ENCODE data around the gene ERBB4.
"Not testable (repeated sequence)": the region's sequence is repeated elsewhere in the genome, so short reads cannot be mapped to it uniquely, and the experiment has no call there.

ERBB4 gene

GRCh38 chr2:212124598-212124997 is 414.0 kb downstream of the ERBB4 start:
- no peak for DNase-seq

GRCh38 chr2:212119591-212119990 is 419.0 kb downstream of the ERBB4 start:
- no peak for DNase-seq

- no peak for DNase-seq
These were observed 420.7 kb downstream of the ERBB4 start for GRCh38 chr2:212117926-212118325.

DNA sequence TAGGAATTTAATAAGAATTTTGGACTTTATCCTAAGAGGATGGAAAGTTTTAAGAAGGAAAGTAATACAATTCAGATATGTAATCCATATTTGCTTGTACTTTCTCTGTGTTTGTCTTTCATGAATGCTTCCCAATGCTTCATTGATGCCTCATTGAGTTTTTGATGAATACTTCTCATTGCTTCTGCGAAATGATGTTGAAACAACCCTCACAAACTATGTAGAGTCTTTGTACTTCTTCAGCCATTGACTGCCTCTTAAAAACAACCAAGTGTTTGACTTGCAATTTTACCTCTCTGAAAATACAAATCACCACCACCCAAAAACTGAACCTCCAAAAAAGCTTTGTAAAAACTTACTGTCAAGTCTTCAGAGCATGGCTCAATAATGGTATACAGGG is 424.1 kb downstream of the ERBB4 start:
- DNase-seq: peak; percentile 39

- DNase-seq: no peak
These were observed 426.2 kb downstream of the ERBB4 start for GRCh38 chr2:212112401-212112800.

DNA sequence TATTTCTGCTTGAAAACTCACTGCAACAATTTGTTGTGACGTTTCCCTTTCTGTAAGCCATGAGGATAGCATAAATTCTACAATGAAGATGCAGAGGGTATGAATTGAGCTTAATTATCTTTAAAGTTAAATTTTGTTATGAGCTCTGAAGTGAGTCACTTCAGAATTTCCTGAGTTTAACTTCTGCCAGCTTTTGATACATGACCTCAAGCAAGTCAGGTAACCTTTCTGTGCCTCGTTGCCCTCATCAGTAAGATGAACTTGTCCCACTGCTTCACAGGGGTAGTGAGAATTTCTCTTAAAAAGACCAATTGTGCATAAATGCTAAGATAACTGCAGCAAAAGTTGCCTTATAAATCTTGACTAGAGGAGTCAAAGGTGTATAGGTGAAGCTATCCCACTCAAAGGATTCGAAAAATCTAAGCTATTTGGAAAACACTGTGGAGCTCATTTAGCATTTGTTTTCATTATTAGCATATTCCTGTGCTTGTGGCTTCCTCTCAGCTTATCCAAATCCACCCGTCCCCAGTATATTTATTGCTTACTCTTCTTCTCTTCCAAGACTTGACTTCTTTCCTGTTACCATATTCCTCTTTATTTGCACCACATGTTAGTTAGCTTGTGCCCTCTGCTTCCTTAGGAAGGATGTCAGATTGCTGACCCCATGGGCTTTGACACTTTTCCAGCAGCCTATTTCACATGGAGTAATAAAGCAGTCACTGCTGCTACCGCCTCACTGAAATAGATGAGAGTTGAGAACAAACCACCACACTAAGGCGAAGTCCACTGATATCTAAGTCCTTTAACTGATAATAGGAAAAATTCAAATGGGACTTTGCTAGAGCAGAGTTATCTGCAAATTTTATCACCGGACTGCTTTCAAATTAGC is 428.6 kb downstream of the ERBB4 start:
- no peak for DNase-seq

DNA sequence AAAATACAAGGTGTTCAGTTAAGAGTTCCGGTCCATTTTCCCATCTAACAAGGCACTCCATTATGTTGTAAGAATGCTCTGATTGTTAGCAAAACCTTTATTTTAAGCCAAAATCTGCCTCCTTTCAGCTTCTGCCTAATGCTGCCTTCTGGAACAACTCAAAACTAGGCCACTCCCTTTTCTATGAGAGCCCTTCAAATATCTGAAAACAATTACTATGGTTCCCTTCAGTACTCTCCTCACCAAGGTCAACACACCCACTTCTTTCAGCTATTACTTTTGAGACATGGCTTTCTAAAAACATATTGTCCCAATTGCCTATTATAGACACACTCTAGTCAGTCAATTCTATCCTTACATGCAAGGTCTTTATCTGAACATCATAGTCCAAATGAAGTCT is 429.4 kb downstream of the ERBB4 start:
- DNase-seq: peak; percentile 24

DNA sequence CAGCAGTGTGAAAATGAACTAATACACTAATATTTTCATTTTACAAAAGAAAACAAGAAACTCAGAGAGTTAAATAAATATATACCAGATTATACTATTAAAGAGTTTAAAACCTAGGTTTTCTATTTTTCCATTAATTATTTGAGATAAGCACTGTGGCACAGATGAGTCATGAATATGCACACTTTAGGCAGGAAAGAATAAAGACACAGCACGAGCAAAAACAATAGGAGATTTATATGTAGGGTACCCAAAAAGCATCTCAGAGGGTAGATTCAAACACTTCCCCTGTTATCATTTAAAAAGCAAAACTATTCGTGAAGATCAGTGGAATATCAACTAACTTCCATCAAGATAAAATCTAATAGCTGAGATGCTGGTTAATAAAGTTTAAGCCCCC is 430.6 kb downstream of the ERBB4 start:
- DNase-seq: no peak

DNA sequence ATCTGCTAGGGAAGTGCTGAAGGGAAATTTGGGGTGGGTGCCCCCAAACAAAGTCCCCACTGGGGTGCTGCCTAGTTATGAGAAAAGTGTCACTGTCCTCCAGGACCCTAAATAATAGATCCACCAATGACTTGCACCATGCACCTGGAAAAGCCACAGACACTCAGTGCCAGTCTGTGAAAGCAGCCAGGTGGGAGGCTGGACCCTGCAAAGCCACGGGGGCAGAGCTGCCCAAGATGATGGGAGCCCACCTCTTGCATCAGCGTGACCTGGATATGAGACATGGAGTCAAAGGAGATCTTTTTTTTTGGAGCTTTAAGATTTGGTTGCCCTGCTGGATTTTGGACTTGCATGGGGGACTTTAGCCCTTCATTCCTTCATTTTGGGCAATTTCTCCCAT is 431.6 kb downstream of the ERBB4 start:
- no peak for DNase-seq

GRCh38 chr2:212106536-212106935 is 432.1 kb downstream of the ERBB4 start:
- DNase-seq: not testable (repeated sequence)

DNA sequence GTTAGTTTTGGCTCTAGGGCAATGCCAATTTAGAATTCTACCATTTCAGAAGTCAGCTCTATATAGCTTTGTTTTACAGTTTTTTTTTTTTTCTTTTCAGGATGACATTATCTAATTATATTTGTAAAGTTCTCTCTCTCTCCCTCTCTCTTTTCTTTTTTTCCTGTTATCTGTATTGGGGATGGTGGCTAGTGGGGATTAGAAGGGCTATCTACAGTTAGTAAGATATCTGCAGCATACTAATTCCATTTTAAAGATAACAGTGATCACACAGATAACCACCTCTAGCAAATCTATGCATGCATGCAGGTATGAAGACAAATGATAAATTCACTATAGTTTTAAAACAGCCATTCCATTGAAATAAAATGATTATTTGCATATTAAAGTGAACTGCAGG is 438.9 kb downstream of the ERBB4 start:
- DNase-seq: no peak

GRCh38 chr2:212098966-212099365 is 439.6 kb downstream of the ERBB4 start:
- no peak for DNase-seq

DNA sequence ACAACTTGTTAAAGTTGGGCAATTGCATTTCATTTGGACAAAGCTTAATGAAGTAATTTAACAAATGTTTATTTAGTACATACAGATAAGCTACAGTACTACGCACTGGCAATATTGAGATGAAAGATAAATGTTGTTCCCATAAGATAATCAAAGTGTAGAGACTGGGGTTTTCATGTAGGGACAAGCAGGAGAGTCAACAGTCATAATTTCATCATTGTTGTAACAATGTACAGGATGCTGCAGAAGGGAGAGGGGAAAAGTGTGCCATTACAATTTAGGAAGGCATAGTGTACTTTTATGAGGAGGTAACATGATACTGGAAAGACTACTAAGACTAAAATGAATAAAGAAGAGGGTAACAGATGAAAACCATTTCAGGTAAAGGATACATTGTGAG is 441.6 kb downstream of the ERBB4 start:
- no peak for DNase-seq

- DNase-seq: no peak
These were observed 448.7 kb downstream of the ERBB4 start for GRCh38 chr2:212089873-212090272.

DNA sequence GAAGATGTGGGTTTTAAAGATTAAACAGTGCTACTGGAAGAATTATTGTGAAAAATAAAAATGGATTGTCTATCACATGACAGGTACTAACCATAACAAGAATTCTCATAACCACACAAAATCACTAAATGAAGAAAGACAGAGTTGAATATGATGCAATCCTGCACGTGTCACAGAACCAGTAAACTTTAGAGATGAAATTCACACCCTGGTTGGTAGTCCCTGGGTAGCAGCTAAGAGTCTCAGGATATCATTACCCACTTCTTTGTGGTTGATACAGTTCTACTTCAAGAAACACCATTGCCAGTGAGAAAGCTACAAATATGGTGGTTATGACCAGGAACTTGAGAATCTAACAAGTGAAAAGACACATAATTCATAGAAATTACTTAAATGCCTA is 450.2 kb downstream of the ERBB4 start:
- DNase-seq: no peak

DNA sequence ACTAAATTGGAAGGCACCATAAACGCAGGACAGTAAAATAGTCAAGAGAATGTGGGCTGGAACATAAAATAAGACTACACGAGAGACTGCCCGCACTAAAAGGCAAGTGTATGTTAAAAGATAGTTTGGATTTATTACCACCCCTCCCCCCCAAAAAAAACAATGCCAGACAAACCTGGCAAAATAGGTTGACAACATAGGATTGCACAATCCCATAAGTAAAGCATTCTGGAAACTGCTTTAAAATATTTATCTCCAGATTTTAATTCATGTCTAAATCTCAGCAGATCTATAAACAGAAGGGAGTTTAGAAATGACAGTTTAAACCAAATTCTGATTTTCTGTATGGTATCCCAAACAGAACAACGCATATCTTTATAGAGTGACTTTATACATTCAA is 455.1 kb downstream of the ERBB4 start:
- no peak for DNase-seq

- DNase-seq: no peak
These were observed 460.5 kb downstream of the ERBB4 start for GRCh38 chr2:212078103-212078502.

DNA sequence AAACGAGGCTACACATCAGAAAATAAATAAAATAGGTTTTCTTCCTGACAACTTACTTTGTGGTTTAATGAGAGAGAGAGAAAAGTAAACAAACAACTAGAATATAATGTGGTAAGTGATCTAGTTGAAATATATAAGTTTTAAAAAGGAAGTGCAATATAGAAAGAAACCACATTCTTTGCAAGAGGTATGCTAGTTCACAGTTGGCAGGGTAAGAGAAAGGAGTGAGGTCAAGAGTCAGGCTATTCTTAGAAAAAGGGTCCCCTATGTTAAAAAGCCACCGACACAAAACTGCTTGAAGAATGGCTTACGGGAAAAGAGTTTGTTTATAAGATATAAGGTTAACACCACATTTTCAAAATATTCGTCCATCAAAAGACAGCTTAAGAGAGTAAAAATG is 462.1 kb downstream of the ERBB4 start:
- DNase-seq: no peak

DNA sequence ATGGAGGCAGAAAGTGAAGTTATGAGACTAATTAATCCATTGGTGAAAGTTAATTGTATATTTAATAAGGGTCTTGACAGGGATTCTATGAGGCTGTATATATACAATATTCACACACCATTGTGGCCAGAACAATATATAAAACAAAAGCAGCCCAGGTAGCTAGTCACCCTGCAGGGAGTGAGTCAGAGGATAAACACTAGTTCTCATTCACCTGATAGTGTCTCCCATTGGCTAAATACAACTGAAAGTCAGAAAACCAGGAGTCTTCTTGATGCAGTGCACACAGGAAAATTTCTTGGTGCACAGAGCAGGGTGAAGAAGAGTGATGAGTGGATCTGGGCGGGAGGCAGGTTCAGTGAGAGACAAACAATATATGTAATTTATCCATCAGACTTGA is 465.2 kb downstream of the ERBB4 start:
- DNase-seq: peak; percentile 7

DNA sequence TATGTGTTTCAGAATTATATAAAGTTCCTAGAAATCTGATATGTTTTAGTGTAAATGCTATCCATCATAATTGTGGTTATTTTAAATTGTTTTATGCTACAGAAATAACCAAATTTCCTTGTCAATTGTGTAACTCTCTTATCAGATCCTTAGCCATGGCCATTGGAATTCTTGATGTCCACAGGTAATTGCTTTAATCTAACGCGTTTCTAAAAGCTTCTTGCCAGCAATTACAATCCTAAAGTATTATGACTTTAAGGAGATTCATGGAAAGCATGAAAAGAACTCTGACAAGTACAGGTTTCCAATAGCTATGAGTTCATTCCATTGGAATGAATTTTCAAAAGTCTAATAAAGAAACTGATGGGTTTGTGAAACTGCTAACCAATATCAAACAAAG is 472.1 kb downstream of the ERBB4 start:
- no peak for DNase-seq

GRCh38 chr2:212064318-212064717 is 474.3 kb downstream of the ERBB4 start:
- no peak for DNase-seq

DNA sequence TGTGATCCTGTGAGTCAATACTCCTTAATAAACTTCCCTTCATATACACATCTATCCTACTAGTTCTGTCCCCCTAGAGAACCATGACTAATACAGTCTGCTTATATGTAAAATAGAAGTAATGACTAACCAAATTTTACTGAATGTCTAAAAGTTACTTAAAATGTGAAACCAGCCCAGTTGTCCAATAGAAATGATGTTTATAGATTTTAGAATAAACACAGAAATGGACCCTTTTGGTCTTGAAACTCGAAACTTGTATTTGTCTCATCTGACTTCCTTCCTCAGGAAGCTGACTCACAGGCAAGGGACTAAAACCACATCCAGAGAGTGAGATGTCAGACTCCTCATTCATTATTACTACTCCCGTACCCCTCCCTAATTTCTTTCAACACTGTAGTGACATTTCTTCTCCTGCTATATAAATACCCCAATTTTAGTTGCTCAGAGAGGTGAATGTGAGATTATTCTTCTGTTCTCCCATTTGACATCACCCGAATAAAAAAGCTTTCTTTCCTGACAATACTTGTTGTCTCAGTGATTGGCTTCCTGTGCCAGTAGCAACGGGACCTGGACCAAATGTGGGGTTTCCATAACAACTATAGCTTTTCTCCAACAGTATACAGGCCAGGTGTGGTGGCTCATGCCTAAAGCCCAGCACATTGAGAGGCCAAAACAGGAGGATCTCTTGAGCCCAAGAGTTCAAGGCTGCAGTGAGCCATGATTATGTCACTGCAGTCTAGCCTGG is 486.0 kb downstream of the ERBB4 start:
- DNase-seq: no peak

DNA sequence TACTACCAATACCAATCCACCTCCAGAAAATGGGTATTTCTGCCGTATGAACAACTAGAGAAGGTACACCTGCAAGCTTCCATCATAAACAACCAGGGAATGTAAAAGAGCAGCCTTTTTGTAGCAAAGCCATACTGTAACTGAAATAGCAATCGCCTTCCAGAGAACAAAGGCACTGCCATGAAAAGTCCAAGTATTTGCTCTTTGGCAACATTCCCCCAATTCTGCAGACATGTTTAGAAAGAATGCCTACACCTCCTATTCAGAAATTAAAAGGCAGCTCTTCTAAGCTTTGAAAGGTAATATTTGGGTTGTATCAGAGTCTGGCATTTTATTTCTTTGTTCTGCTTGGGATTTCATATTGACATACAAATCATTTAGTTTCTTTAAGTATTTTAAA is 487.7 kb downstream of the ERBB4 start:
- no peak for DNase-seq

- DNase-seq: no peak
These were observed 496.0 kb downstream of the ERBB4 start for GRCh38 chr2:212042562-212042961.
